Vagina (tissue), 2 donors: ENCODE measurements around the gene ADAMTS4.

Source experiments
- CTCF ChIP-seq, 3 experiments: fragments of 450-650 bp in 2 of 3; fragments of 200-600 bp in 1 of 3; sonication (generic) in 1 of 3; IDR thresholded peaks; one replicate each; pipeline ENCODE4 v1.5.1; 2017 to 2019; ENCODE audit warnings: antibody characterized with exemption in 3 of 3, mild to moderate bottlenecking in 2 of 3, moderate library complexity in 2 of 3
- POLR2A ChIP-seq, 2 donors: fragments of 450-650 bp; IDR thresholded peaks; one replicate each; pipeline ENCODE4 v1.6.1; 2017; ENCODE audit warnings: antibody characterized with exemption in 2 of 2, mild to moderate bottlenecking in 2 of 2, moderate library complexity in 2 of 2
- POLR2AphosphoS5 ChIP-seq, 2 donors: sonication (generic); formaldehyde crosslinking; IDR thresholded peaks; one replicate each; pipeline ENCODE4 v1.9.0; 2017; ENCODE audit warnings: antibody characterized with exemption in 2 of 2, mild to moderate bottlenecking in 2 of 2, low read depth in 1 of 2; ENCODE audit not compliant: insufficient read depth in 1 of 2

DNA sequence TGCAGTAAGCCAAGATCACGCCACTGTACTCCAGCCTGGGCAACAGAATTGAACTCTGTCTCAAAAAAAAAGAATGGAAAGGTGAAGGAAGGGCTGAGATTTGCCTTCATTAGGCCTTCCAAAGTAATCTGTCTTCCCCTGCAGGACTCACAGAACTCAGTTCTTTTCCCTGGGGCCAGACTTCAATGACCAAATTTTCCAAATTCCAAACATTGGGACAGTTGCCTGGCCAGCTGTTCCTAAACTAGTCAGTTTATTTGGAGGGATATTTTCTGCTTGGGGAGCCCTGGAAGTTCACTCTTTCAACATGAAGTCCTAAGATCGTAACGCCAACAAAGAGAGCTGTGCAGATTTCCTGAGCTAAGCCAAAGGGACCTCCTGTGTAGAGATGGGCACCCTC is 61.0 kb downstream of the ADAMTS4 start:
- TF ChIP-seq CTCF (IDR thresholded peaks at IDR 0.05): no peak
- TF ChIP-seq POLR2A (IDR thresholded peaks at IDR 0.05): no peak
- TF ChIP-seq POLR2AphosphoS5 (IDR thresholded peaks at IDR 0.05; ENCODE audit: insufficient read depth in 1 of 2, low read depth in 1 of 2): no peak
